Measurements from ENCODE around the gene PTPN1. TPM values are rescaled to one million over a fixed set of nuclear protein-coding genes. Genes with fewer than 3 reads are reported as not detected.

The PTPN1 gene
- polyA plus RNA-seq, 1 of the 3 experiments (the other 2 are of a cell fraction): 23.6 TPM

DNA sequence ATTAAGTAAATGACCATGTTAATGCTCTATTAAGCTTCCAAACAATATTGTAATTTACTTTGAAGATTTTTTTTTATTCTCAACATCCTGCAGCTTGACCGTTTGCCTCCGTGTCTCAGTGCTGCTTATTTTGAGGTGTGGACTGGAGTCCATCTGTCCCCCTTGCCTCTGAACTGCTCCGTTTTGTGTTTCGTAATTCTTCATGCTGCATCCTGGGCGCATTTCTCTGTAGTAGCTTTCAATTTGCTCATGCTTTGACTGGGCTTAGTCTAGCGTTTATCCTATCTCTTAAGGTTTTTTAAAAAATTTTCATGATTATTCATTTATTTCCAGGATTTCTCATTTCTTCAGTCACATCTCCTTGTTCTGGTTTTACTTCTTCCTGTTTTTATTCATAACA lies 37.8 kb downstream of the PTPN1 start:
- Histone ChIP-seq H3K79me2 (ENCODE audit: insufficient read depth) (peaks cover 84% of the 10 kb centered on the region), H3F3A (replicated peaks; ENCODE audit: insufficient read depth) (peaks cover 11% of the 10 kb centered on the region), H3K4me3 (ENCODE audit: low read depth in 2 of 2, low read length in 1 of 2) (no peak overlapping the region), H3K9me2 (no peaks in the 10 kb centered on the region), H4K20me1 (ENCODE audit: insufficient read depth) (peaks cover 6% of the 10 kb centered on the region), H2AFZ (ENCODE audit: low read depth) (no peak overlapping the region), H3K9me3 (no peaks in the 10 kb centered on the region), H3K9ac (no peak overlapping the region), H3K27me3 (ENCODE audit: insufficient read depth) (no peaks in the 10 kb centered on the region), H3K36me3 (replicated peaks in 1 of 2; ENCODE audit: control insufficient read depth in 1 of 2, insufficient read depth in 2 of 2, low read length in 1 of 2) (peaks cover 8 to 17% of the 10 kb centered on the region in 2 experiments), H3K4me1 (ENCODE audit: control insufficient read depth in 1 of 2, insufficient read depth in 2 of 2, low read depth in 1 of 2, low read length in 1 of 2) (no peaks in the 10 kb centered on the region; a peak in 3 of 4 replicates), H3K4me2 (no peak overlapping the region), H3K27ac (ENCODE audit: low read depth in 2 of 2, low read length in 1 of 2) (no peak overlapping the region)
- no peak for TF ChIP-seq RXRA (IDR thresholded peaks at IDR 0.05; ENCODE audit: borderline replicate concordance, low read depth)
- TF ChIP-seq, protein P1, sequence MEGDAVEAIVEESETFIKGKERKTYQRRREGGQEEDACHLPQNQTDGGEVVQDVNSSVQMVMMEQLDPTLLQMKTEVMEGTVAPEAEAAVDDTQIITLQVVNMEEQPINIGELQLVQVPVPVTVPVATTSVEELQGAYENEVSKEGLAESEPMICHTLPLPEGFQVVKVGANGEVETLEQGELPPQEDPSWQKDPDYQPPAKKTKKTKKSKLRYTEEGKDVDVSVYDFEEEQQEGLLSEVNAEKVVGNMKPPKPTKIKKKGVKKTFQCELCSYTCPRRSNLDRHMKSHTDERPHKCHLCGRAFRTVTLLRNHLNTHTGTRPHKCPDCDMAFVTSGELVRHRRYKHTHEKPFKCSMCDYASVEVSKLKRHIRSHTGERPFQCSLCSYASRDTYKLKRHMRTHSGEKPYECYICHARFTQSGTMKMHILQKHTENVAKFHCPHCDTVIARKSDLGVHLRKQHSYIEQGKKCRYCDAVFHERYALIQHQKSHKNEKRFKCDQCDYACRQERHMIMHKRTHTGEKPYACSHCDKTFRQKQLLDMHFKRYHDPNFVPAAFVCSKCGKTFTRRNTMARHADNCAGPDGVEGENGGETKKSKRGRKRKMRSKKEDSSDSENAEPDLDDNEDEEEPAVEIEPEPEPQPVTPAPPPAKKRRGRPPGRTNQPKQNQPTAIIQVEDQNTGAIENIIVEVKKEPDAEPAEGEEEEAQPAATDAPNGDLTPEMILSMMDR (IDR thresholded peaks at IDR 0.05): no peak
- TF ChIP-seq FOXM1 (IDR thresholded peaks at IDR 0.05; ENCODE audit: low read depth): no peak
- TF ChIP-seq YY1 (IDR thresholded peaks at IDR 0.05; ENCODE audit: low read depth): no peak
- TF ChIP-seq ZBTB33 (IDR thresholded peaks at IDR 0.05; ENCODE audit: borderline replicate concordance, low read depth): no peak
- TF ChIP-seq FOXJ3 (CRISPR knock-in tag; IDR thresholded peaks at IDR 0.05): no peak
- no peak for TF ChIP-seq GABPA (IDR thresholded peaks at IDR 0.05; ENCODE audit: low read depth)
- no peak for DNase-seq
- ChIA-PET CTCF (interaction anchor here (1.0 kb wide), 2 partner anchors 22 to 37 kb away, joined by 3 to 4 read pairs; no protein-coding TSS in a partner anchor), POLR2A (no interaction called here)
- WGBS (ENCODE audit: low lambda C conversion rate): 94% methylated on average over 6 of the region's 6 CpGs

GRCh38 chr20:50548396-50548795 lies 38.2 kb downstream of the PTPN1 start:
- TF ChIP-seq MXI1 (IDR thresholded peaks at IDR 0.05; ENCODE audit: low read depth, low read length) (no peak), TEAD4 (IDR thresholded peaks at IDR 0.05; ENCODE audit: borderline replicate concordance, insufficient read depth) (no peak), RXRA (IDR thresholded peaks at IDR 0.05; ENCODE audit: borderline replicate concordance, low read depth) (no peak)
- Histone ChIP-seq H2AFZ (ENCODE audit: low read depth) (no peak overlapping the region), H3K79me2 (ENCODE audit: insufficient read depth) (peaks cover 84% of the 10 kb centered on the region), H3K9ac (no peak overlapping the region), H3K27ac (ENCODE audit: low read depth in 2 of 2, low read length in 1 of 2) (no peak overlapping the region), H4K20me1 (ENCODE audit: insufficient read depth) (peaks cover 6% of the 10 kb centered on the region), H3K27me3 (ENCODE audit: insufficient read depth) (no peaks in the 10 kb centered on the region), H3K9me3 (no peaks in the 10 kb centered on the region), H3K36me3 (replicated peaks in 1 of 2; ENCODE audit: control insufficient read depth in 1 of 2, insufficient read depth in 2 of 2, low read length in 1 of 2) (peaks cover 8 to 22% of the 10 kb centered on the region in 2 experiments), H3K4me3 (ENCODE audit: low read depth in 2 of 2, low read length in 1 of 2) (no peak overlapping the region), H3F3A (replicated peaks; ENCODE audit: insufficient read depth) (peaks cover 11% of the 10 kb centered on the region), H3K9me2 (no peaks in the 10 kb centered on the region), H3K4me2 (no peak overlapping the region), H3K4me1 (ENCODE audit: control insufficient read depth in 1 of 2, insufficient read depth in 2 of 2, low read depth in 1 of 2, low read length in 1 of 2) (no peaks in the 10 kb centered on the region; a peak in 2 of 4 replicates)
- no peak for DNase-seq
- ChIA-PET CTCF (interaction anchor here (1.0 kb wide), 2 partner anchors 22 to 37 kb away, joined by 3 to 4 read pairs; no protein-coding TSS in a partner anchor), POLR2A (no interaction called here)
- WGBS (ENCODE audit: low lambda C conversion rate): 100% methylated on average over 5 of the region's 5 CpGs
